ENCODE measurements around the gene ZNF511. TPM values are rescaled to one million over a fixed set of nuclear protein-coding genes. Genes with fewer than 3 reads are reported as not detected.

ZNF511 gene
- total and polyA plus RNA-seq, 9 of the 15 experiments (the other 6 are each of a cell fraction or from before 2014, with no cell fraction given), result 0.61 to 69.3 (median 40.1) TPM

DNA sequence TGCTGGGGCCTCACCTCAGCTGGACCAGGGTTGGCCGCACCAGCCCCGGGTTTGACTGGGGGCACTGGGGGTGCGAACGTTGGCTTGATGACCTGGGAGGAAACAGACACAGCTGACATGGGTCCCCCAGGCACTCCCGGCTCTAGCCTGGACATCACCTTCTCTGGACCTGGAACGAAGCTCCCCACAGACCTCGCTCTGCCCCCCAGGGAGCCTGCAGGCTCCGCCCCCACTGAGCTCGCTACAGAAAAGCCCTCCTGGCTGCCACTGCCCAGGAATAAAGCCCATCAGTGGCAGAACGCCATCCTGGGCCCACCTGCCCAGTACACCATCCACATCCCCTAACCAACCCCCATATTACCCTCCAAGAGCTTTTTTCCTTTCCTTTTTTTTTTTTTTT lies 45.0 kb upstream of the ZNF511 start:
- in situ Hi-C loops (cut with MboI) (no loop called here), intact Hi-C loops (cut with micrococcal nuclease) (no loop called here)
- H4K20me1 ChIP-seq (replicated peaks; ENCODE audit: control insufficient read depth, insufficient read depth, low read length), result no peaks in the 10 kb centered on the region
- H3K27me3 ChIP-seq (ENCODE audit: control insufficient read depth in 2 of 2, insufficient read depth in 2 of 2, low read length in 2 of 2), result no peaks in the 10 kb centered on the region
- H3K36me3 ChIP-seq (ENCODE audit: control insufficient read depth, insufficient read depth, low read length), result no peaks in the 10 kb centered on the region
- peaks cover 2 to 80% of the 10 kb centered on the region in 2 experiments; a peak in 3 of 5 replicates for H3K4me1 ChIP-seq (replicated peaks in 1 of 2; ENCODE audit: control insufficient read depth in 2 of 2, insufficient read depth in 2 of 2, low read length in 2 of 2)
- ATAC-seq, result no peak
- no peak overlapping the region for H3K4me2 ChIP-seq (ENCODE audit: insufficient read depth, low read length)
- no peaks in the 10 kb centered on the region for H3K9me3 ChIP-seq (replicated peaks; ENCODE audit: control insufficient read depth, insufficient read depth, low read depth, low read length)
- no peaks in the 10 kb centered on the region for H3K79me2 ChIP-seq (ENCODE audit: control insufficient read depth, insufficient read depth, low read length)
- WGBS (ENCODE audit: insufficient coverage, low coverage, missing lambda C conversion rate), result 86% methylated on average over 2 of the region's 10 CpGs
- H3K9me1 ChIP-seq (ENCODE audit: control insufficient read depth, insufficient read depth, low read length), result no peaks in the 10 kb centered on the region
- no peak overlapping the region for H3K4me3 ChIP-seq
- no peak overlapping the region for H3K9ac ChIP-seq (ENCODE audit: insufficient read depth in 1 of 2, low read depth in 2 of 2, low read length in 2 of 2)
- no TSS peak for BruUV-seq (replicated peaks)
- ChIA-PET CTCF (ENCODE audit: low intra/inter-chr PET ratio) (no interaction called here), POLR2A (interaction anchor here (1.0 kb wide), 1 partner anchor 16 kb away, joined by 3 read pairs; no protein-coding TSS in a partner anchor)
- FAIRE-seq, result no peak
- no peak overlapping the region for H2AFZ ChIP-seq (ENCODE audit: low read depth, low read length)
- H3K27ac ChIP-seq (ENCODE audit: extremely low read depth, low read depth, low read length), result no peak overlapping the region
- DNase-seq (ENCODE audit: extremely low read depth in 1 of 4, low spot score in 3 of 4), result no peak
- no peak for TF ChIP-seq MBD2 (IDR thresholded peaks at IDR 0.05; ENCODE audit: borderline replicate concordance, low read depth)
- TF ChIP-seq CBX3 (IDR thresholded peaks at IDR 0.05; ENCODE audit: borderline replicate concordance in 1 of 2, low read length in 2 of 2), result no peak
- no peak for TF ChIP-seq ZNF324 (CRISPR knock-in tag; IDR thresholded peaks at IDR 0.05)
- TF ChIP-seq, protein P1, sequence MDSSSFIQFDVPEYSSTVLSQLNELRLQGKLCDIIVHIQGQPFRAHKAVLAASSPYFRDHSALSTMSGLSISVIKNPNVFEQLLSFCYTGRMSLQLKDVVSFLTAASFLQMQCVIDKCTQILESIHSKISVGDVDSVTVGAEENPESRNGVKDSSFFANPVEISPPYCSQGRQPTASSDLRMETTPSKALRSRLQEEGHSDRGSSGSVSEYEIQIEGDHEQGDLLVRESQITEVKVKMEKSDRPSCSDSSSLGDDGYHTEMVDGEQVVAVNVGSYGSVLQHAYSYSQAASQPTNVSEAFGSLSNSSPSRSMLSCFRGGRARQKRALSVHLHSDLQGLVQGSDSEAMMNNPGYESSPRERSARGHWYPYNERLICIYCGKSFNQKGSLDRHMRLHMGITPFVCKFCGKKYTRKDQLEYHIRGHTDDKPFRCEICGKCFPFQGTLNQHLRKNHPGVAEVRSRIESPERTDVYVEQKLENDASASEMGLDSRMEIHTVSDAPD (CRISPR knock-in tag; IDR thresholded peaks at IDR 0.05), result no peak
- TF ChIP-seq, protein P2, sequence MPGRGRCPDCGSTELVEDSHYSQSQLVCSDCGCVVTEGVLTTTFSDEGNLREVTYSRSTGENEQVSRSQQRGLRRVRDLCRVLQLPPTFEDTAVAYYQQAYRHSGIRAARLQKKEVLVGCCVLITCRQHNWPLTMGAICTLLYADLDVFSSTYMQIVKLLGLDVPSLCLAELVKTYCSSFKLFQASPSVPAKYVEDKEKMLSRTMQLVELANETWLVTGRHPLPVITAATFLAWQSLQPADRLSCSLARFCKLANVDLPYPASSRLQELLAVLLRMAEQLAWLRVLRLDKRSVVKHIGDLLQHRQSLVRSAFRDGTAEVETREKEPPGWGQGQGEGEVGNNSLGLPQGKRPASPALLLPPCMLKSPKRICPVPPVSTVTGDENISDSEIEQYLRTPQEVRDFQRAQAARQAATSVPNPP (IDR thresholded peaks at IDR 0.05; ENCODE audit: borderline replicate concordance, insufficient read depth, insufficient read length), result no peak
- TF ChIP-seq MCM7 (IDR thresholded peaks at IDR 0.05), result no peak
- TF ChIP-seq TCF7 (IDR thresholded peaks at IDR 0.05; ENCODE audit: borderline replicate concordance), result no peak
- no peak for TF ChIP-seq SRSF9 (IDR thresholded peaks at IDR 0.05; ENCODE audit: borderline replicate concordance, low read depth, low read length)
- no peak for TF ChIP-seq JUN (IDR thresholded peaks at IDR 0.05; ENCODE audit: borderline replicate concordance, low read depth, low read length)
- TF ChIP-seq JUN (CRISPR knock-in tag; IDR thresholded peaks at IDR 0.05; ENCODE audit: borderline replicate concordance), result no peak
- TF ChIP-seq HMGN3 (IDR thresholded peaks at IDR 0.05; ENCODE audit: borderline replicate concordance, extremely low read depth, insufficient read length, low read depth, low read length), result no peak
- TF ChIP-seq RBM17 (IDR thresholded peaks at IDR 0.05; ENCODE audit: borderline replicate concordance, low read depth, low read length), result no peak
- TF ChIP-seq, protein P3, sequence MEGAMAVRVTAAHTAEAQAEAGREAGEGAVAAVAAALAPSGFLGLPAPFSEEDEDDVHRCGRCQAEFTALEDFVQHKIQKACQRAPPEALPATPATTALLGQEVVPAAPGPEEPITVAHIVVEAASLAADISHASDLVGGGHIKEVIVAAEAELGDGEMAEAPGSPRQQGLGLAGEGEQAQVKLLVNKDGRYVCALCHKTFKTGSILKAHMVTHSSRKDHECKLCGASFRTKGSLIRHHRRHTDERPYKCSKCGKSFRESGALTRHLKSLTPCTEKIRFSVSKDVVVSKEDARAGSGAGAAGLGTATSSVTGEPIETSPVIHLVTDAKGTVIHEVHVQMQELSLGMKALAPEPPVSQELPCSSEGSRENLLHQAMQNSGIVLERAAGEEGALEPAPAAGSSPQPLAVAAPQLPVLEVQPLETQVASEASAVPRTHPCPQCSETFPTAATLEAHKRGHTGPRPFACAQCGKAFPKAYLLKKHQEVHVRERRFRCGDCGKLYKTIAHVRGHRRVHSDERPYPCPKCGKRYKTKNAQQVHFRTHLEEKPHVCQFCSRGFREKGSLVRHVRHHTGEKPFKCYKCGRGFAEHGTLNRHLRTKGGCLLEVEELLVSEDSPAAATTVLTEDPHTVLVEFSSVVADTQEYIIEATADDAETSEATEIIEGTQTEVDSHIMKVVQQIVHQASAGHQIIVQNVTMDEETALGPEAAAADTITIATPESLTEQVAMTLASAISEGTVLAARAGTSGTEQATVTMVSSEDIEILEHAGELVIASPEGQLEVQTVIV (CRISPR knock-in tag; IDR thresholded peaks at IDR 0.05; ENCODE audit: borderline replicate concordance), result no peak
- no peak for TF ChIP-seq SOX6 (IDR thresholded peaks at IDR 0.05)

Data from K562 (cell line).